Left ventricle myocardium inferior (tissue), 1 donor: ENCODE results near the gene TSC22D4. TPM values are rescaled to one million over a fixed set of nuclear protein-coding genes. Genes with fewer than 3 reads are reported as not detected.
"Not testable (repeated sequence)": the region's sequence is repeated elsewhere in the genome, so short reads cannot be mapped to it uniquely, and the experiment has no call there.

Experiments used
- DNase-seq: peaks from one replicate; pipeline ENCODE4 v3.0.0-alpha.2; 2020
- H3K27ac ChIP-seq: fragments of 200-600 bp; replicated peaks from 2 replicates; pipeline ENCODE4 v1.8.0; 2021
- H3K27me3 ChIP-seq: fragments of 200-600 bp; 2 replicates; pipeline ENCODE4 v1.8.0; 2021; ENCODE audit warnings: low read depth
- H3K36me3 ChIP-seq: fragments of 200-600 bp; 2 replicates; pipeline ENCODE4 v1.8.0; 2021
- H3K4me1 ChIP-seq: fragments of 200-600 bp; 2 replicates; pipeline ENCODE4 v1.8.0; 2021
- H3K4me3 ChIP-seq: fragments of 200-600 bp; 2 replicates; pipeline ENCODE4 v1.8.0; 2021; ENCODE audit warnings: mild to moderate bottlenecking, moderate library complexity
- H3K9me3 ChIP-seq: fragments of 200-600 bp; replicated peaks from 2 replicates; pipeline ENCODE4 v1.8.0; 2021
- CTCF ChIP-seq: fragments of 200-600 bp; IDR thresholded peaks from 2 replicates; pipeline ENCODE4 v1.8.0; 2021; ENCODE audit warnings: antibody characterized with exemption, mild to moderate bottlenecking, borderline replicate concordance
- intact Hi-C: fragments of 100-400 bp; cut with micrococcal nuclease; formaldehyde crosslinking; loops from one replicate; pipeline ENCODE4 v1.11.0; 2022
- total RNA-seq: library from RNA; stranded (reverse); fragmentation: NEBNext Ultra II Directional; extraction: Animal tissue kit (Norgen Biotek cat#: 25700); gene quantifications from one replicate; pipeline ENCODE4 v1.2.1, GENCODE V29; 2021
- donor health status: DM: no; HTN: yes; CAD: no; lungs with severe emphysema.

TSC22D4 gene
- total RNA-seq, 1 donor from 2014 or later: 47.5 TPM

DNA sequence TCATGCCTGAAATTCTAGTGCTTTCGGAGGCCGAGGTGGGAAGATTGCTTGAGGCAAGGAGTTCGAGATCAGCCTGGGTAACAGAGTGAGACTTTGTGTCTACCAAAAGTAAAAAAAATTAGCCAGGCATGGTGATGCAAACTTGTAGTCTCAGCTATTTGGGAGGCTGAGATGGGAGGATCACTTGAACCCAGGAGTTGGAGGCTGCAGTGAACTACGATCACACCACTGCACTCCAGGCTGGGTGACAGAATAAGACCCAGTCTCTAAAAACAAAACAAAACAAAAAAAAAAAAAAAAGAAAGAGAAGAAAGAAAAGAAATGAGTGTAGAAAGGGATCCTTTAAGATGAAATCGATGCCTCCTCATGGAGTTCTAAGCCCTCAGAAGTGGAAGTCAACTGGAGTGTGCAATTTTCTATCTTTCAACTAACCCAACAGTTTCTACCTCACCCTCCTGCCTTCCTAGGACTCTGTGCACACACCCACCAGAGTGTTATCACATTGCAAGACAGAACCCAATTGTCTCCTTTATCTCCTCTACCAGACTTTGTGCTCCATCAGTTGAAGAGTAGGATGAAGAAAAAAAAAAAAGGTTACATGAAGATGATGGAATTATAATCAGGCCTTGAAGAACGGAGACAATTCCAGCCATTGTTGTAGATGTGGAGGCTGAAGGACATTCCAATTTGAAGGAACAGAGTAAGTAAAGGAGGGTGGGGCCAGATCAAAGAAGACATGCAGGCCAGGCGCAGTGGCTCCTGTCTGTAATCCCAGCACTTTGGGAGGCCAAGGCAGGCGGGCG, 31.6 kb upstream of the TSC22D4 start:
- Histone ChIP-seq H3K36me3 (no peaks in the 10 kb centered on the region), H3K4me3 (no peak overlapping the region), H3K9me3 (no peaks in the 10 kb centered on the region), H3K27ac (no peak overlapping the region), H3K27me3 (peaks cover 29% of the 10 kb centered on the region), H3K4me1 (no peaks in the 10 kb centered on the region)
- TF ChIP-seq CTCF: no peak
- no peak for DNase-seq
- intact Hi-C loops: no loop called here

- Histone ChIP-seq H3K4me1 (no peaks in the 10 kb centered on the region), H3K4me3 (no peak overlapping the region), H3K36me3 (no peaks in the 10 kb centered on the region), H3K9me3 (no peaks in the 10 kb centered on the region), H3K27ac (no peak overlapping the region), H3K27me3 (peaks cover 29% of the 10 kb centered on the region)
- no peak for DNase-seq
- intact Hi-C loops: no loop called here
- no peak for TF ChIP-seq CTCF
Observed at GRCh38 chr7:100509231-100509630, 30.2 kb upstream of the TSC22D4 start.

DNA sequence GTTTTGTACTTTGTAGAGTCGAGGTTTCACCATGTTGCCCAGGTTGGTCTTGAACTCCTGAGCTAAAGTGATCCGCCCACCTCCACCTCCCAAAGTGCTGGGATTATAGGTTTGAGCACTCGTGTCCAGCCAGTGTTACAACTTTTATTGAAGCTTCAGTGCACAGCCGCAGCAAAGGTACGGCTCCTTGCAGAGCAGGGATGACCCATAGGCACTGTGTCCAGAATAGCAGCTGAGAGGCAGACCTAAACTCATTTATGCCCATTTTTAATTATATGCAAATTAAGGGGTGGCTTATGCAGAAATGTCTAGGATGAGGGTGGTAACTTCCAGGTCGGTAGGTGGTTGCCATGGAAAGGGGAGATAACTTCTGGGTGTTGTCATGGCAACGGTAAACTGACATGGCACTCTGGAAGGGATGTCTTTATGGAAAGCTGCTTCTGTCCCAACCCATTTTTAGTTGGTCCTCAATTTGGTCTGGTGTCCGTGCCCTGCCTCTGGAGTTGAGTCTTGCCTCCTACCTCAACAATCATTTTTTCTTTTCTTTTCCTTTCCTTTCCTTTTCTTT, 27.4 kb upstream of the TSC22D4 start:
- Histone ChIP-seq H3K27me3 (peaks cover 29% of the 10 kb centered on the region), H3K4me3 (no peak overlapping the region), H3K4me1 (no peaks in the 10 kb centered on the region), H3K9me3 (no peaks in the 10 kb centered on the region), H3K36me3 (no peaks in the 10 kb centered on the region), H3K27ac (no peak overlapping the region)
- TF ChIP-seq CTCF: no peak
- DNase-seq: no peak
- intact Hi-C loops: no loop called here

GRCh38 chr7:100504887-100505611, 26.0 kb upstream of the TSC22D4 start:
- intact Hi-C loops: no loop called here
- no peaks in the 10 kb centered on the region for H3K4me1 ChIP-seq
- no peak overlapping the region for H3K4me3 ChIP-seq
- no peaks in the 10 kb centered on the region for H3K36me3 ChIP-seq
- H3K9me3 ChIP-seq: no peaks in the 10 kb centered on the region
- peaks cover 29% of the 10 kb centered on the region for H3K27me3 ChIP-seq
- no peak overlapping the region for H3K27ac ChIP-seq
- no peak for DNase-seq
- no peak for TF ChIP-seq CTCF

DNA sequence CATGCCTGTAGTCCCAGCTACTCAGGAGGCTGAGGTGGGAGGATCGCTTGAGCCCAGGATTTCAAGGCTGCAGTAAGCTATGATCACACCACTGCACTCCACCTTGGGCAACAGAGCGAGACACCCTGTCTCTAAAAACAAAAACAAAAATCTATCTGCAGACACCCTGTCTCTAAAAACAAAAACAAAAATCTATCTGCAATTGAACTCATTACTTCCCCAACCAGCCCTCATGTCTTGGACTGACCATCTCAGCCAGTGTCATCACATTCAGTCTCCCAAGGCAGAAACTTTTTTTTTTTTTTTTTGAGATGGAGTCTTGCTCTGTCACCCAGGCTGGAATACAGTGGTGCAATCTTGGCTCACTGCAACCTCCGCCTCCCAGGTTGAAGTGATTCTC, 25.0 kb upstream of the TSC22D4 start:
- intact Hi-C loops: not testable (repeated sequence)

DNA sequence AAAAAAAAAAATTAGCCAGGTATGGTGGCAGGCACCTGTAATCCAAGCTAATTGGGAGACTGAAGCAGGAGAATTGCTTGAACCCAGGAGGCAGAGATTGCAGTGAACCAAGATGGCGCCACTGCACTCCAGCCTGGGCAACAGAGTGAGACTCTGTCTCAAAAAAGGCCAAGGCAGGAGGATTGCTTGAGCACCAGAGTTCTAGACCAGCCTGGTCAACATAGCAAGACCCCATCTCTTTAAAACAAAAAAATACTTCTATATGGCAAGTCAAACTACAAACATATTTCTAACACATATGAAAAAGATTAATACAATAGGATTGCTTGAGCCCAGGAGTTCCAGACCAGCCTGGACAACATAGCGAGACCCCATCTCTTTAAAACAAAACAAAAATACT, 21.7 kb upstream of the TSC22D4 start:
- H3K27me3 ChIP-seq, intact Hi-C loops: not testable (repeated sequence)

More for the DNA sequence above, 25.0 kb upstream of the TSC22D4 start:
- not testable (repeated sequence) for DNase-seq, H3K36me3 ChIP-seq, H3K27ac ChIP-seq, H3K9me3 ChIP-seq, H3K4me1 ChIP-seq, H3K4me3 ChIP-seq
- H3K27me3 ChIP-seq: peaks cover 19% of the 10 kb centered on the region

More for the DNA sequence above, 21.7 kb upstream of the TSC22D4 start:
- not testable (repeated sequence) for H3K4me3 ChIP-seq, H3K4me1 ChIP-seq, H3K9me3 ChIP-seq, H3K36me3 ChIP-seq, H3K27ac ChIP-seq, DNase-seq
